Epithelial cell of proximal tubule (primary cell): ENCODE measurements around the gene AFAP1. TPM values are rescaled to one million over a fixed set of nuclear protein-coding genes. Genes with fewer than 3 reads are reported as not detected.

Experiments used
- DNase-seq: peaks from one replicate; pipeline ENCODE4 v3.0.0-alpha.2; 2011; ENCODE audit warnings: low read depth
- H3K4me3 ChIP-seq: 2 replicates; pipeline ENCODE4 v1.5.1; 2011; ENCODE audit warnings: low read depth, mild to moderate bottlenecking, low read length
- CTCF ChIP-seq: conservative IDR thresholded peaks from 2 replicates; pipeline ENCODE4 v1.5.1; 2012; ENCODE audit warnings: low read depth, mild to moderate bottlenecking, low read length
- total RNA-seq: library from RNA; depleted of rRNA; stranded (reverse); fragments of >200 nt; gene quantifications from 2 replicates; pipeline ENCODE4 v1.2.3, GENCODE V29; 2015

AFAP1 gene
- total RNA-seq, 1 donor from 2014 or later = 26.2 TPM

DNA sequence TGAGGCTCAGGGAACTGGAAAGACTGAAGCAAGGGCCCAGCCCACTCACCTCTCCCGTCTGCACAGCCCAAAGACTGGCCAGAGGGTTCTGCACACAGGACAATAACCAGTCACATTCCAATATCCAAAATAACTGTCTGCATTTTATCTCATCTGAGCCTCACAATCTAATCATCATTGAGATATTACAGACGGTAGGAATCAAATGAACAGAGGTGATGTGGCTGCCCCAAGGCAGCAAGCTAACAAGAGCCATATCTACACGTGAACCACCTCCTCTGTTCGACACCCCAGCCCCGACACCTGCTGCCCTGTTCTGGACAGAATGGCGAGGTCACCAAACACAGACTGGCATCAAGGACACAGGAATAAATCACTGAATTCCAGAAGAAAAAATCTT lies 60.5 kb downstream of the AFAP1 start:
- TF ChIP-seq CTCF = no peak
- DNase-seq = no peak
- H3K4me3 ChIP-seq = no peak overlapping the region

DNA sequence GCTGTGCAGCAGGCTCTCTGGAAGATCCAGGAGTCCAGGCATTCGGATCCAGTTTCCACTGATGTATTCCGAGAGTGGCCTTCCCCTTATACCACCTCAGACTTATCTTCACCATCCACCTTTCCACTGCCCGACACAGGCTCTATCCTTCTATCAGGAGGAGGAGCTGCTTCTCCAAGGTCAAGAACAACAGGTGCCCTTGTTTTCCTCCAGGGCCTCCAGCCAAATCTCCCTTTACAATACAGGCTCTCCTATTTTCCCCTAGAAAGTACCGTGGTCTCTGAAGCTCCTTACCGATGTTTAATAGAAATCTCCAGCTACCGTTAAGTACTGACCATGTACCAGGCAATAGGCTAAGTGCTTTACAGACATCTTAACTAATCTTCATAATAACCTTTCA lies 61.3 kb downstream of the AFAP1 start:
- H3K4me3 ChIP-seq = no peak overlapping the region
- DNase-seq = no peak
- TF ChIP-seq CTCF = no peak

- H3K4me3 ChIP-seq = no peak overlapping the region
- no peak for DNase-seq
- TF ChIP-seq CTCF = no peak
These were observed 62.5 kb downstream of the AFAP1 start for GRCh38 chr4:7877176-7877575.

- H3K4me3 ChIP-seq = no peak overlapping the region
- no peak for DNase-seq
- peak; percentile 44 for TF ChIP-seq CTCF
These were observed 63.3 kb downstream of the AFAP1 start for GRCh38 chr4:7876201-7876875.

DNA sequence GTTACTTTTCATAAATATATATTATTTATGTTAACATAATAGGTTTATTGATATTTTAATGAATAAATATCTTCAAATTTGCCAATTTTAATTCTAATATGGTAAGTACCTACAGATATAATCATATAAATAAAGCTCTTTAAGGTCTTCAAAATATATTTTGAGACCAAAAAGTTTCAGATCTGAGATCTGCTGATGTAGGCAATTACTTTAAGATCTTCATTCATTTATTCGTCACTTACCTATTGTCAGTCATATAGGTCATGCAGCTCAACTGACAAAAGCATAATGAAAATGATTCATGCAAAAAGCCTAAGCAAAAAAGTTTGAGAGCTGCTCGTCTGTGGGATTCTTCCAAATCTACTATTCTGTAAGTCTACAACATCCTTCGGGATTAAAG lies 64.8 kb downstream of the AFAP1 start:
- no peak overlapping the region for H3K4me3 ChIP-seq
- DNase-seq = no peak
- no peak for TF ChIP-seq CTCF

GRCh38 chr4:7873881-7874280 lies 65.8 kb downstream of the AFAP1 start:
- no peak for DNase-seq
- no peak for TF ChIP-seq CTCF

DNA sequence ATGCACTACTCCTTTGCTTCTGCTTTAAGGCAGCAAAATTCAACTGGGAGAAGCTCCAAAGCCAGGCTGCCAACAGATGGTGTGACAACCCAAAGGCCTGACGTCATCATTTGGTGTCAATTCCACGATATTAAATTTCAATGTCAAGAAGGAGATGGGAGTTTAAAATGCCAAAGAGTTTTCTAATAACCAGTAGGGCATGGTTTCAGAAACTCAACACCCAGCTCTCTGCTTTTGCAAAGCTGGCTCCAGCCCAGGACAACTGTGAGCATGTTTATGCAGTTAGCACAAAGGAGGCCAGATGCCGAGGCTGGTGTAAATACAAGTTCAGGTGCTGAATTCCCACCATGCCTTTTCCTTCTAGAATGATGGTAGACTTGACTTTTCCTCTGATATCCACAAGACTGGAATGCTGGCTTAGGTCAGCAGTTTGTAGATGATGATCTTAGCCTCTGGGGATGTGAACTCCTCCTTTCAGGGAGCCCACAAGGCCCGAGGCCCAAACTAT lies 67.3 kb downstream of the AFAP1 start:
- no peak for TF ChIP-seq CTCF
- H3K4me3 ChIP-seq = no peak overlapping the region
- DNase-seq = no peak

More at GRCh38 chr4:7873881-7874280, 65.8 kb downstream of the AFAP1 start:
- no peak overlapping the region for H3K4me3 ChIP-seq
